Left ventricle myocardium superior (tissue), 1 donor: ENCODE results near the gene SOX13. TPM values are rescaled to one million over a fixed set of nuclear protein-coding genes. Genes with fewer than 3 reads are reported as not detected.
A peak's percentile ranks its signal among the peaks of the same experiment; 100 is the strongest.

Experiments
- ATAC-seq: fragments of 200-7000 bp; cut with Tn5 transposase; one replicate; pipeline ENCODE4 v1.9.1; 2020; ENCODE audit warnings: mild to moderate bottlenecking, moderate library complexity
- DNase-seq: peaks from one replicate; pipeline ENCODE4 v3.0.0-alpha.2; 2020
- intact Hi-C: fragments of 100-400 bp; cut with micrococcal nuclease; formaldehyde crosslinking; loops from one replicate; pipeline ENCODE4 v1.11.0; 2022
- total RNA-seq: library from RNA; stranded (reverse); fragmentation: NEBNext Ultra II Directional; extraction: Animal tissue kit (Norgen Biotek cat#: 25700); gene quantifications from one replicate; pipeline ENCODE4 v1.2.1, GENCODE V29; 2021
- donor health status: DM: no; HTN: yes; CAD: no; lungs with severe emphysema.

The SOX13 gene
- total RNA-seq, 1 donor from 2014 or later, result 12.7 TPM

DNA sequence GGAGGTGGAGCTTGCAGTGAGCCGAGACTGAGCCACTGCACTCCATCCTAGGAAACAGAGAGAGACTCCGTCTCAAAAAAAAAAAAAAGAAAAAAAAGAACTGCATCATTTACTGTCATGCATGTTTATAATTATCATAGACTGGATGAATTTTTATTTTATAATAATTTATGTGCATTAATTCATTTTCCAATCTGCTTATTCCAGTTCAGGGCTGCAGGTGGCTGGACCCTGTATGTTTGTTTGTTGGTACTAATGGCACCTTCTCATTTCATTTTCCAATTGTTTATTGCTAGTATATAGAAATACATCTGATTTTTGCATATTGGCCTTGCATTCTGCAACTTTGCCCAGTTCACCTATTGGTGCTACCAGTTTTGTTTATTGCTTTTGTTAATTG is 19.0 kb upstream of the SOX13 start:
- intact Hi-C loops, result no loop called here
- DNase-seq (no peak), ATAC-seq (no peak)

DNA sequence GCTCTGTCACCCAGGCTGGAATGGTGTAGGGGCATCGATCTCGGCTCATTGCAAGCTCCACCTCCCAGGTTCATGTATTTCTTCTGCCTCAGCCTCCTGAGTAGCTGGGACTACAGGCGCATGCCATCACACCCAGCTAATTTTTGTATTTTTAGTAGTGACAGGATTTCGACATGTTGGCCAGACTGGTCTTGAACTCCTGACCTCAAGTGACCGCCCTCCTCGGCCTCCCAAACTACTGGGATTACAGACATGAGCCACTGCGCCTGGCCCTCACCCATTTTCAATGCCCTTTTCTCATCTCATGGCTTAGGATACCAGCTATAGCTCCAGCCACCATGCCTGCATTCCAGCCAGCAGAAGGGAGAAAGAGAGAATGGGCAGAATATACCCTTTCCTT is 12.9 kb upstream of the SOX13 start:
- intact Hi-C loops, result no loop called here
- ATAC-seq (no peak), DNase-seq (no peak)

GRCh38 chr1:204062106-204062505 is 10.8 kb upstream of the SOX13 start:
- no peak for ATAC-seq
- DNase-seq, result no peak
- intact Hi-C loops, result no loop called here

DNA sequence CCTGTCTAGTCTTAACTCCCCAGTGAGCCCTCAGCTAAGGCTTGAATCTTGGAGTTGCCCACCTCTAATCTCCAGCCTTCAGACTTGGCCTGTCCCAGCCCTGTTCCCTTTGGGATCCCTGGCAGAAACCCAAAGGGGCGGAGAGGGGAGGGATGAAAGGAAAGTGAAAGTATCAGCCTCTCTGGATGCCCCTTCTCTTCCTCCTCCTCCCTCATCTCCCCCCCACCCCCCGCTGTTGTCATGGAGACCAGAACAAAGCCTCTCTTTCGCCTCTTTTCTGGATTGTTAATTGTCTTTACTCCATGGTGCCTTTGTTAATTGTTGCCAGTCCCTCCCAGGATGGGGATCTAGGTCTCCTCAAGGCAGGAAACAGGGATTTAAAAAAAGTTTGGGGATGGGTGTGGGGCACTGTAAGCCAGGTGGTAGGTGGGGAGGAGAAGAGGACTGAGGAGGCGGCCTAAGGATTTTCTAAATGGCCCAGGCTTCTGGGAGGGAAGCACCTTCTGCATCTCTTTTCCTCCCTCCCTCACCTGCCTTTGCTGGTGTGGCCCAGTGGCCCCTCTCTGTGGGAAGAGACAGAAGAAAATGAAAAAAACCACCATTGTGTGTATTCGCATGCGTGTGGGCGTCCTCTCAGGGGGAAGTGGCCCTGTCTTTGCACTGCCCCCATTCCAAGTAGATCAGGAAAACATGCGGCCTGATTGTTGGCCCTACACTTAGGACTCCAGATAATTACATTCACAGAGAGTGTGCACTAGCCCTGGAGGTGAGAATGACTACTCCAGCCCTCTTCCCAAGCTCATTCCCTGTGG is 7.5 kb upstream of the SOX13 start:
- intact Hi-C loops, result no loop called here
- DNase-seq, result peak; percentile 68
- ATAC-seq, result peak; percentile 84

DNA sequence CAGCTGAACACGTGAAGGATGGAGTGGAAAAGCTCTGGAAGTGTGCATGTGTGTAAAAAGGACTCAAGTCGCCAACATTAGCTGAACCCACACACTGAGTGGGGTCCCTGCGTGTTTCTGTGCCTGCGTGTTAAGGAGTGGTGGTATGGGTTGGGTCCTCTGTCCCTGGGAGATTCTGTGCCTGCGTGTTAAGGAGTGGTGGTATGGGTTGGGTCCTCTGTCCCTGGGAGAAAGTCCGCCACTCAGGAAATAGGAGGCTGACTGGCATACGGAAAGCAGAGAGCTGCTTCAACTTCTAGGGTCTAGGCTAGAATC is 7.0 kb upstream of the SOX13 start:
- intact Hi-C loops, result no loop called here
- ATAC-seq (no peak), DNase-seq (no peak)

GRCh38 chr1:204067935-204068334 is 5.0 kb upstream of the SOX13 start:
- no peak for DNase-seq
- ATAC-seq, result no peak
- intact Hi-C loops, result no loop called here

- DNase-seq (no peak), ATAC-seq (no peak)
- intact Hi-C loops, result no loop called here
Observed at GRCh38 chr1:204069887-204070286, 3.0 kb upstream of the SOX13 start.

DNA sequence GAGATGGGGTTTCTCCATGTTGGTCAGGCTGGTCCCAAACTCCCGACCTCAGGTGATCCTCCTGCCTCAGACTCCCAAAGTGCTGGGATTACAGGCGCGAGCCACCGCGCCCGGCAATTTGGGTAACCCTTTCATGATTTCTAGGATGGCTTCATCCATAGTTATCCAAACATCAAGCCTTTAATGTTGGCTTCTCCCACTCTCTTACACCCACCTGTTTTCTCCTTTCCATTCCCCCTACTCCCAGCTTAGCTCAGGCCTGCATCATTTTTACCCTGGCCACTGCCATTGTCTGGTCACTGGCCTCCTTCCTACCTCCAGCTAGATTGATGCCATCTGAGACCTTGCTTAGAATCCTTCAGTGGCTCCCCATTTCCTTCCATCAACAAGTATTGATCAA is 2.0 kb upstream of the SOX13 start:
- no peak for DNase-seq
- intact Hi-C loops, result no loop called here
- no peak for ATAC-seq

- ATAC-seq, result peak; percentile 10
- intact Hi-C loops, result no loop called here
- DNase-seq, result peak; percentile 49
Observed at GRCh38 chr1:204073837-204074273, 940 bp downstream of the SOX13 start.

DNA sequence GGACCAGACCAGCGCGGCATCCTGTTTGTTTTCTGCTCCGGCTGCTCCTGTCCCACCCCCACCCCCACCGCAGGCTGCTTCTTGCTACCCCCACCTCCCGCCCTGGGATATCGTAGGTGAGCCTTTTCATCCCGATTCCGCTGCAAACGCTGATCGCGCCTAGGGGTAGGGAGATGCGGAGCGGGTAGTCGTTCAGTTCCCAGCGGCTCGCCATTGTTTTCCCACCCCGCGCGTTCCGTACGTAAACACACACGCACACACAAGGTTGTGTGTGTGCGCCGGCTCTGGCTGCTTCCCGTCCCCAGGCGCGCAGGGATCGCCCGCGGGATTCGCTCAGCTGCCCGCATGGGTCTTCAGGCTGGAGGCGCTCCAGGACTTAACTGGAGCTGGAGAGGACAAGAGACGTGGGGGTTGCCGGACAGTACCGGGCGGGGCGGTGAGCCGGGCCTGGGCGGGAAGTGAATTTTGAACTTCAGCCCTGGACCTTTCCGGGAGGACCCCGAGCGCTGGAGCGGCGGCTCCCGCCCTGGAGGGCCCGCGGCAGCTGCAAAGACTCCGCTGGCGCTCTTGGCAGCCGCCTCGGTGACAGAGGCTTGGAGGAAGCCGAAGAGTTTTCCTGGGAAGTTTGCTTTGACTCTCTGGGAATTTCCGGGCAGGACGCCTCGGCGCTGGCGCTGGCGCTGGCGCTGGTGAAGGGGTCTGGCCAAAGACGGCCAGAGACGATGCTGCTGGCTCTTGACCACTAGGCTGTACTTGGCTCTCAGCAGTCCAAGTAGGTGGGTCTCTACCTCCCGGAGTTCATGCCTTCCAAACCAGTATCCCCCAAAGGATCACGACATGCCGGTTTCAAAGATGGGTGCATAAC is 1.6 kb downstream of the SOX13 start:
- ATAC-seq (peak; percentile 67), DNase-seq (peak; percentile 89)
- intact Hi-C loops, result no loop called here

DNA sequence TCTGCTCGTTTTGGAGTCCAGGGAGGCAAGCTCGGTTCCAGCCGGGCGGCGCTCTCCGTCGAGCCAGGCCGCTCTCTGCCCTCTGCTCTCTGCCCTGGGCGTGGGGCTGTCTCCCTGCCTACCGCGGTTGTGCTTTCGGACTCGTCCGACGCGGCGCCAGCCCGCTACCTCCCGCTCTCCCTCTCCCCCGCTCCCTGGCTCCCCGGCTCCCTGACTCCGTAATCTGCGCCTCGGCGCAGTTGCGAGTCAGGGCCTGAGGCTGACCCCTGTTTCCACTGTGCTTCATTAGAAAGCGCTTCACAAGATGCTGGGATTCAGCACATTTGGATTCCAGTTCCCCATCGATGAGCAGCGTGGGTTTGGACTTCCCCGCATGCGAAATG is 2.2 kb downstream of the SOX13 start:
- peak; percentile 8 for ATAC-seq
- peak; percentile 50 for DNase-seq
- intact Hi-C loops, result no loop called here

- no peak for DNase-seq
- intact Hi-C loops, result no loop called here
- no peak for ATAC-seq
Observed at GRCh38 chr1:204075890-204076846, 3.3 kb downstream of the SOX13 start.

GRCh38 chr1:204076891-204077290 is 4.0 kb downstream of the SOX13 start:
- no peak for ATAC-seq
- intact Hi-C loops, result no loop called here
- DNase-seq, result no peak

DNA sequence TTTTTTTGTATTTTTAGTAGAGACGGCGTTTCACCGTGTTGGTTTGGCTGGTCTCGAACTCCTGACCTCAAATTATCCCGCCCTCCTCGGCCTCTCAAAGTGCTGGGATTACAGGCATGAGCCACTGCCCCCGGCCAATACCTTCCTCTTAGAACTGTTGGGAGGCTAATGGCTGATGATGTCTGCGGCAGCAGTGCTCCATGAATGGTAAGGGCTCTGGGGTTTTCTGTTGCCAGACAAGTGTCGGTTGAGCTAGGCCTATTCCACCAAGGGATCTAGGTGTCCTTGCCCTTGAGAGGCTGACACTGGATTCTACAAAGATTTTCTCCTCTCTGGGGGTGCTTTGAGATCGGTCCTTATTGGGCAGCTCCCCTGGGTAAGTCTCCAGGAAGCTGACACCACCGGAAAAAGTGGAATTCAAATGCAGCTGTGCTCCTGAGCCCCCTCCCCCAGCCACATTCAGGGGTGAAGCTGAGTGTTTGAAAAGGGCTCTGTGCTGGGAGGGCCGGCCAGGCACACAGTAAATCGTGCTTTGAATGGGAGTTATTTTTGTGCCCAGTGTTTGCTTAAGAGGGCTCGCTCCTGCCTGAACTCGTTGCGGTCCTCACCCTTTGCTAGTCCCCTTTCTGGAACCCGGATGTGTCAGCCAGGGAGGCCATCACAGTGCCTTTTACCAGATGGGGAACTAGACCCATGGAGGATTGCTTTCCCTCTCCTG is 5.2 kb downstream of the SOX13 start:
- DNase-seq, result no peak
- no peak for ATAC-seq
- intact Hi-C loops, result no loop called here

GRCh38 chr1:204079608-204079999 is 6.7 kb downstream of the SOX13 start:
- no peak for DNase-seq
- intact Hi-C loops, result no loop called here
- no peak for ATAC-seq

- intact Hi-C loops, result no loop called here
- peak; percentile 69 for DNase-seq
- ATAC-seq, result peak; percentile 79
Observed at GRCh38 chr1:204080163-204080903, 7.4 kb downstream of the SOX13 start.

DNA sequence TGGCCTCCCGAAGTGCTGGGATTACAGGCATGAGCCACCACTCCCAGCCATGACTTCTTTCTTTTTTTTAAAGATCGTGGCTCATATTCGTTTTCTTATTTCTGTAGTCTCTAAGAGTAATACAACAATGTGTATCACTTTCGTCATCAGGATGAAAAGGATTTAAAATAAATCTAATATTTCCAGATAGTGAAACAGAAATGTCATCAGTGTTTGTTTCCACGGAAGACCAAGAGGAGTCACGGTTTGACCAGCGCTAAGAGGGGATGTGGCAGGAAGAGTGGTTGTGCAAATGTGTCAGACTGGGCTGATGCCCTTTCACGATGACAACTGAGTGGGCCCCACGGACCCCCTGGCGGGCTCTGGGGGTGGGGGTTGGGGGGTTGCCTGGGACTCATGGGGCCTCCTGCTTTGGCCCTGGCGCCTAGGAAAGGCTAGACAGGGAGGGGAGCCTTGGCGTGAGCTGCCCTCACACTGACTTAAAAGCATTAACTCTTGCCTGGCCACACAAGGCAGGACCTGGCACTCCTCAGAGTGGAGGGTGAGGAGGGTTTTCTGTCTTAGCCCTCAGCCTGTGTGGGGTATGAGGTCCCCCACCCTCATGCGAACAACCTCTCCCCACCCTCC is 8.4 kb downstream of the SOX13 start:
- no peak for ATAC-seq
- DNase-seq, result no peak
- intact Hi-C loops, result no loop called here
